Endothelial cell (in vitro differentiated cells): Measurements from ENCODE around the gene CACNA1I. TPM values are rescaled to one million over a fixed set of nuclear protein-coding genes. Genes with fewer than 3 reads are reported as not detected.

ENCODE experiments used
- DNase-seq: peaks from one replicate; pipeline ENCODE4 v3.0.0; 2021; ENCODE audit warnings: low spot score
- H3K27ac Mint-ChIP-seq: one replicate; pipeline ENCODE4 v1.8.0; 2021; ENCODE audit warnings: mixed read lengths, inconsistent platforms; ENCODE audit not compliant: unreplicated experiment
- H3K27me3 Mint-ChIP-seq: one replicate; pipeline ENCODE4 v1.8.0; 2021; ENCODE audit warnings: mild to moderate bottlenecking, moderate library complexity, mixed read lengths, inconsistent platforms; ENCODE audit not compliant: unreplicated experiment
- H3K36me3 Mint-ChIP-seq: one replicate; pipeline ENCODE4 v1.8.0; 2021; ENCODE audit warnings: mild to moderate bottlenecking, low read depth, mixed read lengths, inconsistent platforms; ENCODE audit not compliant: unreplicated experiment
- H3K4me1 Mint-ChIP-seq: one replicate; pipeline ENCODE4 v1.8.0; 2021; ENCODE audit warnings: mild to moderate bottlenecking, mixed read lengths, inconsistent platforms; ENCODE audit not compliant: unreplicated experiment
- H3K4me3 Mint-ChIP-seq: one replicate; pipeline ENCODE4 v1.8.0; 2021; ENCODE audit warnings: mild to moderate bottlenecking, mixed read lengths, inconsistent platforms; ENCODE audit not compliant: unreplicated experiment
- H3K9me3 Mint-ChIP-seq: one replicate; pipeline ENCODE4 v1.8.0; 2021; ENCODE audit warnings: mixed read lengths, inconsistent platforms; ENCODE audit not compliant: unreplicated experiment
- CTCF ChIP-seq: fragments of 200-600 bp; sonication (generic); IDR thresholded peaks from one replicate; pipeline ENCODE4 v1.5.0; 2021; ENCODE audit warnings: antibody characterized with exemption; ENCODE audit not compliant: unreplicated experiment
- total RNA-seq: library from RNA; stranded (reverse); fragmentation: NEBNext Ultra II Directional; extraction: Animal tissue kit (Norgen Biotek cat#: 25700); gene quantifications from one replicate; pipeline ENCODE4 v1.2.1, GENCODE V29; 2021; ENCODE audit not compliant: unreplicated experiment

CACNA1I gene
- total RNA-seq, 1 donor from 2014 or later: 0.10 TPM

- no peaks in the 10 kb centered on the region for H3K9me3 Mint-ChIP-seq
- peaks cover 7% of the 10 kb centered on the region for H3K4me1 Mint-ChIP-seq
- no peak for DNase-seq
- no peak for TF ChIP-seq CTCF
- peak overlapping the region; percentile 53 for H3K27ac Mint-ChIP-seq
- H3K27me3 Mint-ChIP-seq: peaks cover 20% of the 10 kb centered on the region
- H3K4me3 Mint-ChIP-seq: no peak overlapping the region
- H3K36me3 Mint-ChIP-seq: peaks cover 5% of the 10 kb centered on the region
Observed at GRCh38 chr22:39665661-39666431, 95.3 kb downstream of the CACNA1I start.

GRCh38 chr22:39666495-39666894 is 95.9 kb downstream of the CACNA1I start:
- DNase-seq: no peak
- Mint-ChIP-seq H3K4me1 (peaks cover 7% of the 10 kb centered on the region), H3K27me3 (peaks cover 17% of the 10 kb centered on the region), H3K9me3 (peaks cover 4% of the 10 kb centered on the region), H3K36me3 (peaks cover 8% of the 10 kb centered on the region), H3K4me3 (no peak overlapping the region), H3K27ac (no peak overlapping the region)
- TF ChIP-seq CTCF: no peak

- no peak for DNase-seq
- Mint-ChIP-seq H3K4me3 (no peak overlapping the region), H3K9me3 (peaks cover 8% of the 10 kb centered on the region), H3K36me3 (peaks cover 12% of the 10 kb centered on the region), H3K27ac (no peak overlapping the region), H3K4me1 (peaks cover 7% of the 10 kb centered on the region), H3K27me3 (peaks cover 20% of the 10 kb centered on the region)
- no peak for TF ChIP-seq CTCF
Observed at GRCh38 chr22:39666926-39667325, 96.4 kb downstream of the CACNA1I start.

GRCh38 chr22:39669432-39669831 is 98.9 kb downstream of the CACNA1I start:
- H3K9me3 Mint-ChIP-seq: peaks cover 11% of the 10 kb centered on the region
- peaks cover 19% of the 10 kb centered on the region for H3K27me3 Mint-ChIP-seq
- H3K36me3 Mint-ChIP-seq: peaks cover 14% of the 10 kb centered on the region
- H3K4me1 Mint-ChIP-seq: no peaks in the 10 kb centered on the region
- no peak overlapping the region for H3K27ac Mint-ChIP-seq
- no peak for TF ChIP-seq CTCF
- DNase-seq: no peak
- H3K4me3 Mint-ChIP-seq: peak overlapping the region; percentile 31

GRCh38 chr22:39671936-39672335 is 101.4 kb downstream of the CACNA1I start:
- DNase-seq: no peak
- Mint-ChIP-seq H3K9me3 (peaks cover 11% of the 10 kb centered on the region), H3K36me3 (peaks cover 14% of the 10 kb centered on the region), H3K27me3 (peaks cover 16% of the 10 kb centered on the region), H3K4me3 (no peak overlapping the region), H3K4me1 (no peaks in the 10 kb centered on the region), H3K27ac (no peak overlapping the region)
- TF ChIP-seq CTCF: no peak
